ENCODE results near the gene CARTPT. TPM values are rescaled to one million over a fixed set of nuclear protein-coding genes. Genes with fewer than 3 reads are reported as not detected.

The CARTPT gene
- total RNA-seq, 1 experiment from 2014 or later: not detected

- H4K20me1 ChIP-seq (ENCODE audit: insufficient read depth): no peaks in the 10 kb centered on the region
- TF ChIP-seq CTCF (IDR thresholded peaks at IDR 0.05 in 2 of 3, conservative IDR thresholded peaks at IDR 0.05 in 1 of 3; ENCODE audit: borderline replicate concordance in 1 of 3, insufficient read depth in 1 of 3, low read depth in 2 of 3, low read length in 2 of 3) (no peak), EZH2phosphoT487 (IDR thresholded peaks at IDR 0.05; ENCODE audit: borderline replicate concordance) (no peak), CBX3 (IDR thresholded peaks at IDR 0.05; ENCODE audit: low read depth) (no peak), MAX (IDR thresholded peaks at IDR 0.05) (no peak), JUND (IDR thresholded peaks at IDR 0.05) (no peak), REST (IDR thresholded peaks at IDR 0.05; ENCODE audit: low read depth) (no peak), POLR2AphosphoS5 (IDR thresholded peaks at IDR 0.05; ENCODE audit: low read depth, low read length) (no peak), POLR2A (IDR thresholded peaks at IDR 0.05; ENCODE audit: borderline replicate concordance, extremely low read depth, insufficient read depth, insufficient read length) (no peak), SRF (IDR thresholded peaks at IDR 0.05; ENCODE audit: low read depth) (no peak), TCF7L2 (IDR thresholded peaks at IDR 0.05; ENCODE audit: borderline replicate concordance, extremely low read depth, insufficient read depth, insufficient read length) (no peak), CEBPB (IDR thresholded peaks at IDR 0.05; ENCODE audit: low read depth) (no peak), ZNF274 (IDR thresholded peaks at IDR 0.05; ENCODE audit: low read depth, low read length) (no peak), RAD21 (IDR thresholded peaks at IDR 0.05; ENCODE audit: low read depth) (no peak), ZFX (IDR thresholded peaks at IDR 0.05) (no peak), YY1 (IDR thresholded peaks at IDR 0.05; ENCODE audit: extremely low read depth, insufficient replicate concordance, low read depth, low read length) (no peak)
- H3K27ac ChIP-seq (ENCODE audit: low read depth, low read length): no peak overlapping the region
- no peaks in the 10 kb centered on the region for H3K27me3 ChIP-seq (ENCODE audit: insufficient read depth, low read length)
- H2AFZ ChIP-seq (ENCODE audit: low read depth, low read length, poor library complexity, severe bottlenecking): no peak overlapping the region
- no peaks in the 10 kb centered on the region for H3K9me2 ChIP-seq (ENCODE audit: insufficient read depth)
- no peak overlapping the region for H3K4me3 ChIP-seq (replicated peaks in 1 of 2; ENCODE audit: low read depth in 1 of 2, low read length in 2 of 2)
- ChIA-PET CTCF (interaction anchor here (1.0 kb wide), 1 partner anchor 45 kb away, joined by 3 read pairs; no protein-coding TSS in a partner anchor), POLR2A (no interaction called here), RAD21 (ENCODE audit: low non-redundant PET in 1 of 2, low total read pairs in 2 of 2, uncharacterized antibody in 2 of 2, unreplicated experiment in 2 of 2) (no interaction called here)
- intact Hi-C loops (cut with micrococcal nuclease): no loop called here
- H3K9me3 ChIP-seq (ENCODE audit: control insufficient read depth in 1 of 2, insufficient read depth in 1 of 2, low read depth in 1 of 2, low read length in 2 of 2): no peaks in the 10 kb centered on the region
- no peak overlapping the region for H3K4me2 ChIP-seq (ENCODE audit: low read length)
- ATAC-seq: no peak
- no peak overlapping the region for H3K9ac ChIP-seq (ENCODE audit: low read length)
- DNase-seq (ENCODE audit: low read depth, low spot score): no peak
- no peaks in the 10 kb centered on the region for H3K79me2 ChIP-seq (ENCODE audit: insufficient read depth, low read length)
- no peaks in the 10 kb centered on the region for H3K36me3 ChIP-seq (ENCODE audit: control insufficient read depth in 1 of 2, insufficient read depth in 2 of 2, low read length in 2 of 2)
- no peaks in the 10 kb centered on the region for H3K4me1 ChIP-seq (ENCODE audit: control insufficient read depth in 1 of 2, insufficient read depth in 2 of 2, low read length in 2 of 2)
- no TSS peak for BruUV-seq (replicated peaks)
Measured at GRCh38 chr5:71743155-71743554, 24.1 kb downstream of the CARTPT start.

All from HCT116 (cell line).